Brain microvascular endothelial cell (primary cell): Measurements from ENCODE around the gene LRRC37B.
"Not testable (repeated sequence)": the region's sequence is repeated elsewhere in the genome, so short reads cannot be mapped to it uniquely, and the experiment has no call there.

Experiments
- DNase-seq: peaks from one replicate; pipeline ENCODE4 v3.0.0-alpha.2; 2020
- H3K27ac ChIP-seq: fragments of 250-450 bp; sonication (Bioruptor Pico); 2 replicates; pipeline ENCODE4 v1.5.1; 2020; ENCODE audit warnings: mild to moderate bottlenecking, moderate library complexity
- H3K27me3 ChIP-seq: fragments of 250-450 bp; sonication (Bioruptor Pico); replicated peaks from 2 replicates; pipeline ENCODE4 v1.5.1; 2020; ENCODE audit warnings: mild to moderate bottlenecking
- H3K36me3 ChIP-seq: fragments of 250-450 bp; sonication (Bioruptor Pico); replicated peaks from 2 replicates; pipeline ENCODE4 v1.5.1; 2020; ENCODE audit warnings: mild to moderate bottlenecking
- H3K4me3 ChIP-seq: 2 replicates; pipeline ENCODE4 v1.5.1; 2011; ENCODE audit warnings: low read depth, mild to moderate bottlenecking, control low read depth, low read length, moderate library complexity
- in situ Hi-C: cut with HindIII; loops from 2 replicates; pipeline ENCODE4 v1.10.0; 2017; ENCODE audit warnings: low sequenced_read_pairs, low pct_ligation_motif_present
- TF ChIP-seq, protein P1 (sequence below): IDR thresholded peaks from 2 replicates; pipeline ENCODE4 v1.5.1; 2011; ENCODE audit warnings: low read depth, mild to moderate bottlenecking, moderate library complexity, low read length, control low read depth, inconsistent platforms; ENCODE audit errors: missing control alignments

The LRRC37B gene

DNA sequence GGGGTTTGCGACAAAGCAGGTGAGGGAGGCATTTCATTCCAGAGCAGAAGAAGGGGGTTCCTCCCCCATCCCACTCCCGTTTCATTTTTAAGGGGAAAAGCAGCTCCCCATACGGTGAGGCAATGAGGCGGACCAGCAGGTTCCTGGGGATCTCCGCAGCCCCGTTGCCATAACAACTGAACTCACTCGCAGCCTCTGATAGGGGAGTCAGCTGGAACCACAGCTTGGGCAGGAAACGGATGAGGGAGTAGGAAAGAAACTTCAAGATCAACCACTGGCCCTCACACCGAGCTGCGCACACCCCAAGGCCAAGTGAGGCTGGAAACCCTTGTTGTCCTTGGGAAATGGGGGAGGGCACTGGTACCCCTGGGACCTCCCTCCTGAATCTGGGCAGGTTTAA lies 72.6 kb downstream of the LRRC37B start:
- in situ Hi-C loops = not testable (repeated sequence)

DNA sequence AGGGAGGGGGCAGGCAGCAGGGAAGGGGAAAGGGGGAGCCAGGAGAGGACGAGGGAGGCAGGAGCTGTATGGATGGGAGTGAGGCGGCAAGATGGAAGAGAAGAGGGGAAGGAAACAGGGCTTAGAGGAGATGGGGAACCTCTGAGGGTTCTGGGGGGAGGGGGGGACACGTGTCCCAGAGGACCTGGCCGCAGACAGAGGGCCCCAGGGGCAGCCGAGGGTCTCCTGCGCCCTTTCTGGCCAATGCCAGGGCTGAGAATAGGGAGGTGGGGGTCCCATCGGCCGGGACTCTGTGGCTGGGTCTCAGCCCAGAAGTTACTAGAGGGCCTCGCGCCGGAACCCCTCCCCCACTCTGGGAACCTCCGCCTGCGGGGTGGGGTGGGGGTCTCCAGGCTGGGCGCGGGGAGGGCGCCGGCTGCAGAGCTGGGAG lies 76.4 kb downstream of the LRRC37B start:
- in situ Hi-C loops, H3K27me3 ChIP-seq, H3K36me3 ChIP-seq, DNase-seq: not testable (repeated sequence)
- peak overlapping the region; percentile 51 for H3K27ac ChIP-seq
- H3K4me3 ChIP-seq = peak overlapping the region; percentile 51

More for the DNA sequence above, 72.6 kb downstream of the LRRC37B start:
- H3K27me3 ChIP-seq, H3K4me3 ChIP-seq, H3K27ac ChIP-seq, H3K36me3 ChIP-seq: not testable (repeated sequence)
- DNase-seq = peak; percentile 82

DNA sequence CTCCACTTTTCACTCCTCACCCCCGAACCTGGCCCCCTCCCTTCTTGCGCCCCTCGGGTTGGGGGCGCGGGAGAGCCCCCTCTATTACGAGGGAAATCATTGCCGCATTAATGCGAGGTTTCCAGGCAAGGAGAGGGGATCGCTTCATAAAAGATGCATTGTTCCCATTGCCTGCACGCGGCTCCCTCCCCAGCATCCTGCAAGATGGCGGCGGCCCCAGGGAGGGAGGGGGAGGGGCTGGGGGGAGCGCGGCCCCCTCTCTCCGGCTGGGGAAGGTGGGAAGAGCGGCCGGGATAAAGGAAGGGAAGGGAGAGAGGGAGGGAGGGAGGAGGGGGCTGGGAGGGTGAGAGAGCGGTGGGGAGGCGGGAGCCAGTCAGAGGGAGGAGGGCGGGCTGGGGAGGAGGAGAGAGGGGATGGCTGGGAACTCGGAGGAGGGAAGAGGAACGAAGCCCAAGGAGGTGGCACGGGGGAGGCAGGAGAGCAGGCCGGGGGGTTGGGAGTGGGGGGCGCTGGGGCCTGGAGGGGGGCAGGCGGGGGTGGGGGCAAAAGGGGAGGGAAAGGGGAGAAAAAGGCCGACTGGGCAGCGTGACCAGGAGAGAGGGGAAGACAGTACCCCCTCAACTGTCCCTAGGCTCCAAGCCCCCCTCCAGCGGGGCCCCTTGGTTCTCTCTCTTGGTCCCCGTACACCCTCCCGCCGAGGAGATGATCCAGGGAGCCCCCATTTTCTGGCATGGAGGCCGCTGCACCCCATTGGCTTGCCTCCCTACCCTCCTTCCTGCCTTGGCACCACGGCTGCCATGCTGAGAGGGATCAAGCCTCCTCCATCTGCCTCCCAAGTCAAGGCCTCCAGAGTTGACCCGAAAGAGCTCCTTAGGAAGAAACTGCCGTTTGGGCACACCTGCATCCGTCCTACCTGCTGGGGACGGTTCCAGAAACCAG lies 77.1 kb downstream of the LRRC37B start:
- DNase-seq = peak; percentile 20
- in situ Hi-C loops, H3K27me3 ChIP-seq, H3K36me3 ChIP-seq: not testable (repeated sequence)
- H3K4me3 ChIP-seq = peak overlapping the region; percentile 51
- peak overlapping the region; percentile 51 for H3K27ac ChIP-seq

DNA sequence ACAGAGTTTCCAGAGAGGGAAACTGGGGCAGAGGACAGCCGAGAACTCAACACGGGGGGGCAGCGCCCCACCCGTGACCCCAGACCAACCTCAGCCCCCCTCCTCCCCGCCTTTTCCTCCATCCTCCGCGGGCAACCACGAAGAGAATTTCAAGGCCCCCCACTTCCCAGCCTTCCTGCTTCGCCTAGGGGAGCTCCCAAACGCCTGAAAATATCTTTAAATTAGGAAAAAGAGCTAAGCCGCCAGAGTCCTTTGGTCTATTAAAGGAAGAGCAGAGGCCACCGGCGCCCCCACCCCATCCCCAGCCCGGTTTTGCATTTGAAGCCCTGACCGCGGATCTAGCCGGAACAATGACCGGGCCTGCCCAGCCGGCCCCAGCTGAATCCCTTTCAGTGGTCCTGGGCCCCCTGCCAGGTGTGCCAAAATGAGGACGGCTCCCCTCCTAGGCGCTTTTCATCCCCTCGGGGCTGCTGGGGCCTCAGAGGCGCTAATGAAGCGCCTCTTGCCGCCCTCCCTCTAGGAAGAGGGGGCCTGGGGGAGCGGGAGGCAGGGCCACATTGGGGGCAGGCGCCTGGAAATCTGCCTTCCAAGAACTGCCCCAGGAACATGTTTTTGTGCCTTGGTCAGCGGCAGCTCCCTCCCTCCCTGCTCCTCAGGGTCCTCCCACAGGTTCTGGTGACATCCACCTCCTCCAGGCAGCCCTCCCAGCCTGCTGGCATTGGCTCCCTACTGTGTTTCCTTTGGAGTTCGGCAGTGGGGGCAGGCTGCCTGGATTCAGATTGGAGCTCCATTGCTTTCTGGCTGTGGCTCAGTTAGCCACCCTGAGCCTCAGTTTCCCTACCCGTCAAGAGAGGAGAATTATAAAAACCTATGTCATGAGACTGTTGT lies 78.0 kb downstream of the LRRC37B start:
- DNase-seq, H3K27me3 ChIP-seq, H3K36me3 ChIP-seq, in situ Hi-C loops, H3K27ac ChIP-seq, H3K4me3 ChIP-seq: not testable (repeated sequence)

DNA sequence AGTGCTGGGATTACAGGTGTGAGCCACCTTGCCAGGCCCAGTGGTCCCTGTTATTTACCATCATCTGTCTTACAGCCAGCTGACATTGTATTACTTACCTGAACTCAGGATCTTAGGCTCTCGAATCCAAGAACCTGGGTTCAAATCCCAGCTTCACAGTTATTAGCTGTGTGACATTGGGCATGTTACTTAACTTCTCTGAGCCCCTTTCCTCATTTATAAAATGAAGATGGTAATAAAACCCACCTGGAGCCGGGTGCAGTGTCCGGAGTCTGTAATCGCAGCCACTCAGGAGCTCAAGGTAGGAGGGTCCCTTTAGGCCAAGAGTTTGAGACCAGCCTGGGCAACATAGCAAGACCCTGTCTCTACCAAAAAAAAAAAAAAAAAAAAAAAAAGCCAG lies 79.7 kb downstream of the LRRC37B start:
- H3K4me3 ChIP-seq, in situ Hi-C loops, DNase-seq, H3K27ac ChIP-seq, H3K36me3 ChIP-seq, H3K27me3 ChIP-seq: not testable (repeated sequence)

DNA sequence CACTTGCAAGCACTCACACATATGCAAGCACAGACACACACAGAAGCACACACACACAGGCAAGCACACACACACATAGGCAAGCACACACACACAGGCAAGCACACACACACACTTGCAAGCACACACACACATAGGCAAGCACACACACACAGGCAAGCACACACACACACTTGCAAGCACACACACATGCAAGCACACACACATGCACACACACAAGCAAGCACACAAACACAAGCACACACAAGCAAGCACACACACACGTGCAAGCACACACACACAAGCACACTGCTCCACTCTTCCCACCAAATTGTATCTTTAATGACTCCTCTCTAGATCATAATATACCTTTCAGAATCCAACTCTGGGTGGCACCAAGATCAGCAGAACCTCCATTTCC lies 84.9 kb downstream of the LRRC37B start:
- H3K27me3 ChIP-seq, H3K36me3 ChIP-seq, in situ Hi-C loops, DNase-seq, H3K4me3 ChIP-seq, H3K27ac ChIP-seq: not testable (repeated sequence)

DNA sequence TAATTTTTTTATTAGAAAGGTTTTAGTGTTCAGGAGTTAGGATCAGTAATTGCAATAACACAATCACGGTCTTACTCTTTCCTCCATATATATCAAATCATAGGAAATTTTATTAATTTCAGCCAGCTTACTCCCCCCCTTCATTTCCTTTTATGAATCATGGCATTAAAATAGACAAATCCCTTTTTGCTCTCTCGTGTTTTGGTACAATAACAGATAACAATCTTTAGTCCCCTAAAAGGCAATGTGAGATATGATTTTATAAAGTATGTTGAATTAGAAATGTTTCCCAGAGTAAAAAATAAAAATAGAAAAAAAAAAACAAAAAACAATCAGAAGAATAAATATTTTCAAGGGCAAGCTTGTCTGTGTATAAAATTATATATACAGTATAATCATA lies 92.5 kb downstream of the LRRC37B start:
- in situ Hi-C loops = no loop called here
- Histone ChIP-seq H3K4me3 (no peak overlapping the region), H3K27ac (no peak overlapping the region), H3K27me3 (no peaks in the 10 kb centered on the region), H3K36me3 (no peaks in the 10 kb centered on the region)
- no peak for DNase-seq
- TF ChIP-seq, protein P1, sequence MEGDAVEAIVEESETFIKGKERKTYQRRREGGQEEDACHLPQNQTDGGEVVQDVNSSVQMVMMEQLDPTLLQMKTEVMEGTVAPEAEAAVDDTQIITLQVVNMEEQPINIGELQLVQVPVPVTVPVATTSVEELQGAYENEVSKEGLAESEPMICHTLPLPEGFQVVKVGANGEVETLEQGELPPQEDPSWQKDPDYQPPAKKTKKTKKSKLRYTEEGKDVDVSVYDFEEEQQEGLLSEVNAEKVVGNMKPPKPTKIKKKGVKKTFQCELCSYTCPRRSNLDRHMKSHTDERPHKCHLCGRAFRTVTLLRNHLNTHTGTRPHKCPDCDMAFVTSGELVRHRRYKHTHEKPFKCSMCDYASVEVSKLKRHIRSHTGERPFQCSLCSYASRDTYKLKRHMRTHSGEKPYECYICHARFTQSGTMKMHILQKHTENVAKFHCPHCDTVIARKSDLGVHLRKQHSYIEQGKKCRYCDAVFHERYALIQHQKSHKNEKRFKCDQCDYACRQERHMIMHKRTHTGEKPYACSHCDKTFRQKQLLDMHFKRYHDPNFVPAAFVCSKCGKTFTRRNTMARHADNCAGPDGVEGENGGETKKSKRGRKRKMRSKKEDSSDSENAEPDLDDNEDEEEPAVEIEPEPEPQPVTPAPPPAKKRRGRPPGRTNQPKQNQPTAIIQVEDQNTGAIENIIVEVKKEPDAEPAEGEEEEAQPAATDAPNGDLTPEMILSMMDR = no peak

DNA sequence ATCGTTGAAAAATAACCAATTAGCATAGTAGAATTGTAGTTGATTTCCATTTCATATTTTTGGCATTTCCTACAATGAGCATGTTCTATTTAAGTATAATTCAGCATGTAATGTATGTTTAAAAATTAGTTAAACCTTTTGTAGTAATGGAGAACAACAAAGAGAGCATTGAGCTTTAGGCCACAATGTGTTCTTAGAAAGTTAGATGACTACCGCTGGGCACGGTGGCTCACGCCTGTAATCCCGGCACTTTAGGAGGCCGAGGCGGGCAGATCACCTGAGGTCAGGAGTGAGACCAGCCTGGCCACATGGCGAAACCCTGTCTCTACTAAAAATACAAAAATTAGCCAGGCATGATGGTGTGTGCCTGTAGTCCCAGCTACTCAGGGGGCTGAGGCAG lies 93.1 kb downstream of the LRRC37B start:
- DNase-seq, H3K27me3 ChIP-seq, H3K4me3 ChIP-seq, in situ Hi-C loops, H3K27ac ChIP-seq, H3K36me3 ChIP-seq: not testable (repeated sequence)

DNA sequence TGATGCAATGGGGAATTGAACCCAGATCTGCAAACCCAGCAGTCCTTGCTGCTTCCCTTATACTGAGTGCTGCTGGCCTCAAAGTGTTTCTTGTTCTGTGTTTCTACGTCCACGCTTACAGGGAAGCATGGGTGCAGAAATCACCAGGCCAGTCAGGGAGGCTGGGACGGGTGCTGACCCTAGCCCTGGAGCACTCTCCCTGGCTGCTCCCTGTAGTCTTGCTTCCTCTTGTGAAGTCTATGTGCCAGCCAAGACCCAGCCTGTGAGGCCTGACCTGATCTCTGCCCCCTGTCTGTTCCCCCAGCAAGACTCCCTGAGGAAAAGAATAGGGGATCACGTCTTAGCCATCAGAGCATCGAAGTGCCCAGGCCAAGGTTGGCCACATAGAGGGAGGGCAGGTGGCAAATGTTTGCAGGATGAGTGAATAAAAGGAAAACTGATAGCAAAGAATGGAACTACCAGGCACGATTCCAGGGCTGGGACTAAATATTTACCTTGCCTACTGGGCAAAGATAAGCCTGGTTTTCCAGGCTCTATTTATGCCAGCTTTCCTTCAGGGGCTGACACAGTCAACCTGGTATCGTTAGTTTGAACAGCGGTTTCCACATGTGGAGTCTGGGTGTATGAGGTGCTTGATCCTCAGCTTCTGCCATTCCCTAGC lies 93.9 kb downstream of the LRRC37B start:
- in situ Hi-C loops = no loop called here
- TF ChIP-seq, protein P1 = no peak
- DNase-seq = no peak
- H3K27me3 ChIP-seq = no peaks in the 10 kb centered on the region
- no peaks in the 10 kb centered on the region for H3K36me3 ChIP-seq
- H3K27ac ChIP-seq = no peak overlapping the region
- H3K4me3 ChIP-seq = no peak overlapping the region
